SK-N-DZ (cell line): ENCODE results near the gene MSANTD7.
"Not testable (repeated sequence)": the region's sequence is repeated elsewhere in the genome, so short reads cannot be mapped to it uniquely, and the experiment has no call there.

Source experiments
- DNase-seq: peaks from one replicate; pipeline ENCODE4 v3.0.0-alpha.2; 2015; ENCODE audit warnings: low spot score

Gene MSANTD7

GRCh38 chr10:14837003-14837756, 926 bp upstream of the MSANTD7 start:
- DNase-seq: no peak

- DNase-seq: peak; percentile 45
Observed at GRCh38 chr10:14838582-14839304, 637 bp downstream of the MSANTD7 start.

GRCh38 chr10:14839305-14839695, 1.2 kb downstream of the MSANTD7 start:
- DNase-seq: no peak

GRCh38 chr10:14840178-14840577, 2.1 kb downstream of the MSANTD7 start:
- no peak for DNase-seq

- DNase-seq: no peak
Observed at GRCh38 chr10:14843327-14843988, 5.4 kb downstream of the MSANTD7 start.

GRCh38 chr10:14844948-14845347, 6.8 kb downstream of the MSANTD7 start:
- no peak for DNase-seq

- DNase-seq: no peak
Observed at GRCh38 chr10:14852236-14852635, 14.1 kb downstream of the MSANTD7 start.

GRCh38 chr10:14855453-14855852, 17.3 kb downstream of the MSANTD7 start:
- DNase-seq: no peak

- no peak for DNase-seq
Observed at GRCh38 chr10:14858338-14858960, 20.3 kb downstream of the MSANTD7 start.

- no peak for DNase-seq
Observed at GRCh38 chr10:14859043-14859442, 20.9 kb downstream of the MSANTD7 start.

GRCh38 chr10:14859775-14860174, 21.7 kb downstream of the MSANTD7 start:
- DNase-seq: no peak

- no peak for DNase-seq
Observed at GRCh38 chr10:14860791-14861190, 22.7 kb downstream of the MSANTD7 start.

GRCh38 chr10:14864466-14864865, 26.4 kb downstream of the MSANTD7 start:
- not testable (repeated sequence) for DNase-seq

GRCh38 chr10:14864871-14865270, 26.8 kb downstream of the MSANTD7 start:
- not testable (repeated sequence) for DNase-seq

GRCh38 chr10:14873090-14873760, 35.1 kb downstream of the MSANTD7 start:
- DNase-seq: no peak

GRCh38 chr10:14875941-14876340, 37.8 kb downstream of the MSANTD7 start:
- no peak for DNase-seq

- DNase-seq: no peak
Observed at GRCh38 chr10:14876764-14877163, 38.7 kb downstream of the MSANTD7 start.

GRCh38 chr10:14878266-14879123, 40.4 kb downstream of the MSANTD7 start, which contains the start of gene SUV39H2:
Gene SUV39H2 (plus strand): TSS chr10:14878866. CDS start chr10:14878889, 23 bp downstream.
- DNase-seq: peak; percentile 88

GRCh38 chr10:14879124-14879927, 41.2 kb downstream of the MSANTD7 start:
- DNase-seq: no peak

GRCh38 chr10:14879928-14880193, 41.8 kb downstream of the MSANTD7 start:
- DNase-seq: no peak
